Cardiac muscle cell (in vitro differentiated cells and primary cell): Measurements from ENCODE around the gene SRP72. TPM values are rescaled to one million over a fixed set of nuclear protein-coding genes. Genes with fewer than 3 reads are reported as not detected.
A peak's percentile ranks its signal among the peaks of the same experiment; 100 is the strongest.

Experiments used
- DNase-seq, 2 donors: peaks; one replicate each; pipeline versions ENCODE4 v3.0.0 to v3.0.0-alpha.2; 2010 to 2017; ENCODE audit warnings: low read depth in 1 of 2, low spot score in 1 of 2
- H3K27ac ChIP-seq: fragments of 200-600 bp; sonication (generic); 2 replicates; pipeline ENCODE4 v1.5.1; 2016
- H3K27me3 ChIP-seq: fragments of 200-600 bp; sonication (generic); 2 replicates; pipeline ENCODE4 v1.6.0; 2016; ENCODE audit warnings: control low read depth
- H3K36me3 ChIP-seq: fragments of 200-600 bp; sonication (generic); 2 replicates; pipeline ENCODE4 v1.5.1; 2016; ENCODE audit warnings: control low read depth
- H3K4me1 ChIP-seq: fragments of 200-600 bp; sonication (generic); 2 replicates; pipeline ENCODE4 v1.8.1; 2017; ENCODE audit warnings: low read depth, mild to moderate bottlenecking, mixed run types
- H3K4me3 ChIP-seq: fragments of 200-600 bp; sonication (generic); 2 replicates; pipeline ENCODE4 v1.5.1; 2016; ENCODE audit warnings: mild to moderate bottlenecking
- H3K9me3 ChIP-seq: fragments of 200-600 bp; sonication (generic); 2 replicates; pipeline ENCODE4 v1.5.1; 2017; ENCODE audit warnings: low read depth, mild to moderate bottlenecking, control low read depth
- CTCF ChIP-seq: IDR thresholded peaks from 2 replicates; pipeline ENCODE4 v1.5.1; 2012; ENCODE audit warnings: low read depth, mild to moderate bottlenecking, low read length
- polyA plus RNA-seq: library from polyadenylated mRNA; unstranded; fragments of >200 nt; fragmentation: Nextera tagmentation; extraction: Ambion mirVana; gene quantifications from 2 replicates; pipeline ENCODE4 v1.2.1, GENCODE V29; 2016
- total RNA-seq: library from RNA; depleted of rRNA; stranded (reverse); fragments of >200 nt; gene quantifications from 2 replicates; pipeline ENCODE4 v1.2.3, GENCODE V29; 2016

The SRP72 gene
- total and polyA plus RNA-seq, 2 experiments from 2014 or later = 46.9 to 87.1 TPM

- Histone ChIP-seq H3K36me3 (peaks cover 75% of the 10 kb centered on the region), H3K4me3 (no peak overlapping the region), H3K27ac (no peak overlapping the region), H3K4me1 (no peaks in the 10 kb centered on the region), H3K9me3 (no peaks in the 10 kb centered on the region), H3K27me3 (no peaks in the 10 kb centered on the region)
- no peak for TF ChIP-seq CTCF
- no peak for DNase-seq
These were observed 17.1 kb upstream of the SRP72 start for GRCh38 chr4:56450342-56450741.

- Histone ChIP-seq H3K4me1 (peaks cover 6% of the 10 kb centered on the region), H3K27ac (peak overlapping the region; percentile 48), H3K36me3 (peaks cover 43% of the 10 kb centered on the region), H3K27me3 (no peaks in the 10 kb centered on the region), H3K4me3 (no peak overlapping the region), H3K9me3 (no peaks in the 10 kb centered on the region)
- DNase-seq = no peak
- TF ChIP-seq CTCF = no peak
These were observed 7.3 kb upstream of the SRP72 start for GRCh38 chr4:56460085-56460484.

GRCh38 chr4:56462157-56462556 lies 5.3 kb upstream of the SRP72 start:
- Histone ChIP-seq H3K4me1 (peaks cover 16% of the 10 kb centered on the region), H3K4me3 (no peak overlapping the region), H3K36me3 (peaks cover 31% of the 10 kb centered on the region), H3K9me3 (no peaks in the 10 kb centered on the region), H3K27ac (peak overlapping the region; percentile 31), H3K27me3 (no peaks in the 10 kb centered on the region)
- no peak for TF ChIP-seq CTCF
- DNase-seq = peak in 1 of 2 donors; percentile 28

- H3K4me1 ChIP-seq = peaks cover 19% of the 10 kb centered on the region
- no peak for TF ChIP-seq CTCF
- peaks cover 19% of the 10 kb centered on the region for H3K36me3 ChIP-seq
- no peak for DNase-seq
- H3K27ac ChIP-seq = peak overlapping the region; percentile 22
- no peak overlapping the region for H3K4me3 ChIP-seq
- H3K27me3 ChIP-seq = no peaks in the 10 kb centered on the region
- no peaks in the 10 kb centered on the region for H3K9me3 ChIP-seq
These were observed 3.7 kb upstream of the SRP72 start for GRCh38 chr4:56463711-56464110.

- H3K36me3 ChIP-seq = peaks cover 10% of the 10 kb centered on the region
- H3K27ac ChIP-seq = no peak overlapping the region
- TF ChIP-seq CTCF = no peak
- H3K27me3 ChIP-seq = no peaks in the 10 kb centered on the region
- H3K9me3 ChIP-seq = no peaks in the 10 kb centered on the region
- H3K4me1 ChIP-seq = peaks cover 27% of the 10 kb centered on the region
- H3K4me3 ChIP-seq = no peak overlapping the region
- no peak for DNase-seq
These were observed 2.8 kb upstream of the SRP72 start for GRCh38 chr4:56464581-56464980.
